B cell (primary cell): ENCODE measurements around the gene NCAM1. TPM values are rescaled to one million over a fixed set of nuclear protein-coding genes. Genes with fewer than 3 reads are reported as not detected.

Experiments
- ATAC-seq: fragments of 200-7000 bp; cut with Tn5 transposase; one replicate; pipeline ENCODE4 v1.10.0; 2021; ENCODE audit warnings: low read depth, mild to moderate bottlenecking, moderate number of reproducible peaks, moderate library complexity
- CTCF ChIA-PET: fragments of 350-600 bp; sonication (Branson Sonifier 250); formaldehyde crosslinking; loops from one replicate; lab custom pipeline; 2021; ENCODE audit warnings: antibody characterized with exemption, inconsistent platforms; lab: Charles Lee
- POLR2A ChIA-PET: fragments of 350-600 bp; sonication (Branson Sonifier 250); formaldehyde crosslinking; loops from one replicate; lab custom pipeline; 2021; ENCODE audit warnings: antibody characterized with exemption; lab: Charles Lee
- DNase-seq: peaks from one replicate; pipeline ENCODE4 v3.0.0; 2013
- H2AFZ ChIP-seq: 2 replicates; pipeline ENCODE4 v1.6.1; 2012; ENCODE audit warnings: mild to moderate bottlenecking, low read depth, low read length; ENCODE audit not compliant: insufficient read depth, poor library complexity, severe bottlenecking
- H3K27ac ChIP-seq, 2 donors: 1 replicate in 1 of 2; 2 replicates in 1 of 2; pipeline ENCODE4 v1.5.1; 2012 to 2013; ENCODE audit warnings: low read length in 2 of 2, mild to moderate bottlenecking in 2 of 2, moderate library complexity in 1 of 2
- H3K27me3 ChIP-seq, 4 experiments: fragments of 200-600 bp in 1 of 4; sonication (generic) in 1 of 4; replicated peaks in 1 of 4; 1 replicate in 2 of 4; 2 replicates in 2 of 4; pipeline versions ENCODE4 v1.6.1 to v1.7.0; 2013 to 2016; ENCODE audit warnings: low read length in 3 of 4, mild to moderate bottlenecking in 2 of 4, mixed read lengths in 1 of 4, moderate library complexity in 1 of 4; ENCODE audit not compliant: insufficient read depth in 4 of 4, control insufficient read depth in 3 of 4; ENCODE audit errors: control extremely low read depth in 1 of 4
- H3K36me3 ChIP-seq, 2 experiments: replicated peaks in 1 of 2; 1 replicate in 1 of 2; 2 replicates in 1 of 2; pipeline versions ENCODE4 v1.6.1 to v1.7.1; 2013; ENCODE audit warnings: low read length in 1 of 2; ENCODE audit not compliant: insufficient read depth in 2 of 2, control insufficient read depth in 1 of 2; ENCODE audit errors: control extremely low read depth in 1 of 2, extremely low read depth in 1 of 2
- H3K4me1 ChIP-seq, 2 donors: fragments of 200-600 bp in 1 of 2; sonication (generic) in 1 of 2; 1 replicate in 1 of 2; 2 replicates in 1 of 2; pipeline versions ENCODE4 v1.5.1 to v1.6.1; 2013 to 2017; ENCODE audit warnings: low read length in 2 of 2; ENCODE audit not compliant: control insufficient read depth in 2 of 2, insufficient read depth in 2 of 2
- H3K4me2 ChIP-seq: replicated peaks from 2 replicates; pipeline ENCODE3; 2012; ENCODE audit warnings: mild to moderate bottlenecking, low read depth, low read length; ENCODE audit not compliant: poor library complexity, severe bottlenecking
- H3K4me3 ChIP-seq, 5 experiments: fragments of 200-600 bp in 1 of 5; sonication (generic) in 1 of 5; 1 replicate in 3 of 5; 2 replicates in 2 of 5; pipeline versions ENCODE4 v1.5.1 to v1.7.0; 2011 to 2016; ENCODE audit warnings: low read length in 4 of 5, mild to moderate bottlenecking in 4 of 5, low read depth in 2 of 5, control low read depth in 1 of 5, moderate library complexity in 1 of 5; ENCODE audit not compliant: insufficient read depth in 1 of 5; ENCODE audit errors: control extremely low read depth in 1 of 5, extremely low read depth in 1 of 5
- H3K79me2 ChIP-seq: fragments of 200-600 bp; sonication (generic); one replicate; pipeline ENCODE4 v1.6.0; 2016; ENCODE audit warnings: low read length; ENCODE audit not compliant: control insufficient read depth, insufficient read depth
- H3K9ac ChIP-seq: fragments of 200-600 bp; sonication (generic); 2 replicates; pipeline ENCODE4 v1.6.1; 2017; ENCODE audit warnings: mild to moderate bottlenecking, low read length, moderate library complexity
- H3K9me3 ChIP-seq, 3 donors: one replicate each; pipeline versions ENCODE4 v1.6.1 to v1.7.1; 2013; ENCODE audit warnings: low read length in 2 of 3; ENCODE audit not compliant: control insufficient read depth in 2 of 3, insufficient read depth in 1 of 3; ENCODE audit errors: control extremely low read depth in 1 of 3
- H4K20me1 ChIP-seq: 2 replicates; pipeline ENCODE4 v1.6.0; 2012; ENCODE audit warnings: mild to moderate bottlenecking, low read length; ENCODE audit not compliant: insufficient read depth, control insufficient read depth, poor library complexity, severe bottlenecking
- H3K27ac Mint-ChIP-seq: one replicate; pipeline ENCODE4 v1.8.0; 2021; ENCODE audit warnings: mixed read lengths
- H3K27me3 Mint-ChIP-seq: one replicate; pipeline ENCODE4 v1.8.0; 2021; ENCODE audit warnings: mixed read lengths
- H3K4me1 Mint-ChIP-seq: one replicate; pipeline ENCODE4 v1.8.0; 2021; ENCODE audit warnings: mixed read lengths
- H3K4me3 Mint-ChIP-seq: one replicate; pipeline ENCODE4 v1.8.0; 2021; ENCODE audit warnings: mixed read lengths
- H3K9me3 Mint-ChIP-seq: one replicate; pipeline ENCODE4 v1.8.0; 2022; ENCODE audit warnings: mixed read lengths; ENCODE audit not compliant: insufficient read depth
- CTCF ChIP-seq: fragments of 200-600 bp; IDR thresholded peaks from one replicate; pipeline ENCODE4 v1.8.0; 2022; ENCODE audit warnings: antibody characterized with exemption, mild to moderate bottlenecking
- EZH2 ChIP-seq: IDR thresholded peaks from 2 replicates; pipeline ENCODE4 v1.6.1; 2012; ENCODE audit warnings: borderline replicate concordance, low read depth, mild to moderate bottlenecking, moderate library complexity, low read length; ENCODE audit not compliant: insufficient read depth, poor library complexity, severe bottlenecking
- WGBS: methylation state at CpG from one replicate; pipeline ENCODE4 v1.1.5; 2013; ENCODE audit warnings: missing lambda C conversion rate; ENCODE audit not compliant: insufficient coverage; 5-methylcytosine and 5-hydroxymethylcytosine counted together
- intact Hi-C: fragments of 100-400 bp; cut with micrococcal nuclease; formaldehyde crosslinking; loops from one replicate; pipeline ENCODE4 v1.10.0; 2022
- polyA plus RNA-seq: library from polyadenylated mRNA; depleted of rRNA; stranded (reverse); fragments of >200 nt; gene quantifications from 2 replicates; pipeline ENCODE4 v1.2.3, GENCODE V29; 2012
- total RNA-seq, 2 donors: library from RNA; stranded (reverse); fragments of 120-200 nt in 1 of 2; gene quantifications; 1 replicate in 1 of 2; 2 replicates in 1 of 2; pipeline versions ENCODE4 v1.2.3 to v1.2.4, GENCODE V29; 2013 to 2022

Gene NCAM1
- total and polyA plus RNA-seq, 2 donors (not counting 1 experiment from before 2014, with no cell fraction given), result 0.37 TPM; not detected in 1

- Histone ChIP-seq H3K27me3 (no peaks in the 10 kb centered on the region), H3K36me3 (no peaks in the 10 kb centered on the region), H3K9ac (no peak overlapping the region), H3K4me2 (no peak overlapping the region), H4K20me1 (no peaks in the 10 kb centered on the region), H3K4me3 (no peak overlapping the region), H2AFZ (no peak overlapping the region), H3K4me1 (no peaks in the 10 kb centered on the region), H3K79me2 (no peaks in the 10 kb centered on the region), H3K27ac (no peak overlapping the region), H3K9me3 (no peaks in the 10 kb centered on the region)
- 61% methylated on average over 2 of the region's 2 CpGs for WGBS
- Mint-ChIP-seq H3K27ac (no peak overlapping the region), H3K27me3 (no peaks in the 10 kb centered on the region), H3K9me3 (no peaks in the 10 kb centered on the region), H3K4me1 (no peaks in the 10 kb centered on the region), H3K4me3 (no peak overlapping the region)
- intact Hi-C loops, result no loop called here
- TF ChIP-seq EZH2 (no peak), CTCF (no peak)
- DNase-seq (no peak), ATAC-seq (no peak)
- ChIA-PET CTCF (interaction anchor here (1.1 kb wide), 1 partner anchor 9 kb away, joined by 4 read pairs; no protein-coding TSS in a partner anchor), POLR2A (no interaction called here)
Measured at GRCh38 chr11:113057038-113057437, 95.8 kb downstream of the NCAM1 start.

GRCh38 chr11:113059548-113059947, 98.3 kb downstream of the NCAM1 start:
- intact Hi-C loops, result no loop called here

More at GRCh38 chr11:113059548-113059947, 98.3 kb downstream of the NCAM1 start:
- Histone ChIP-seq H3K9me3 (no peaks in the 10 kb centered on the region), H3K79me2 (no peaks in the 10 kb centered on the region), H3K27me3 (no peaks in the 10 kb centered on the region), H3K4me2 (no peak overlapping the region), H4K20me1 (no peaks in the 10 kb centered on the region), H3K36me3 (no peaks in the 10 kb centered on the region), H2AFZ (no peak overlapping the region), H3K9ac (no peak overlapping the region), H3K4me1 (no peaks in the 10 kb centered on the region), H3K27ac (no peak overlapping the region), H3K4me3 (no peak overlapping the region)
- WGBS, result 87% methylated on average over 4 of the region's 4 CpGs
- no peak overlapping the region for H3K27ac Mint-ChIP-seq
- TF ChIP-seq EZH2 (no peak), CTCF (no peak)
- H3K9me3 Mint-ChIP-seq, result no peaks in the 10 kb centered on the region
- ChIA-PET POLR2A (no interaction called here), CTCF (no interaction called here)
- no peaks in the 10 kb centered on the region for H3K4me1 Mint-ChIP-seq
- DNase-seq, result no peak
- no peak overlapping the region for H3K4me3 Mint-ChIP-seq
- no peaks in the 10 kb centered on the region for H3K27me3 Mint-ChIP-seq
- ATAC-seq, result no peak
